Upper lobe of left lung (tissue), 6 donors: ENCODE results near the gene FOXL1. TPM values are rescaled to one million over a fixed set of nuclear protein-coding genes. Genes with fewer than 3 reads are reported as not detected.

Experiments
- ATAC-seq, 2 donors: fragments of 200-7000 bp; cut with Tn5 transposase; one replicate each; pipeline ENCODE4 v1.9.1; 2022; ENCODE audit warnings: mild to moderate bottlenecking in 2 of 2, moderate library complexity in 2 of 2; ENCODE audit not compliant: low FRiP score in 2 of 2
- DNase-seq, 2 donors: peaks; one replicate each; pipeline ENCODE4 v3.0.0-alpha.2; 2019 to 2020
- H3K27ac ChIP-seq, 4 donors: fragments of 200-600 bp; sonication (generic); one replicate each; pipeline ENCODE4 v1.5.1; 2016 to 2019
- H3K27me3 ChIP-seq, 4 donors: fragments of 200-600 bp; sonication (generic); one replicate each; pipeline ENCODE4 v1.5.1; 2017 to 2019
- H3K36me3 ChIP-seq, 4 donors: fragments of 200-600 bp; sonication (generic); one replicate each; pipeline ENCODE4 v1.5.1; 2016 to 2019
- H3K4me1 ChIP-seq, 4 donors: fragments of 200-600 bp; sonication (generic); one replicate each; pipeline ENCODE4 v1.5.1; 2018 to 2019
- H3K4me3 ChIP-seq, 4 donors: fragments of 200-600 bp; sonication (generic); one replicate each; pipeline ENCODE4 v1.5.1; 2017 to 2019; ENCODE audit warnings: mild to moderate bottlenecking in 2 of 4, moderate library complexity in 1 of 4
- H3K9me3 ChIP-seq, 4 donors: fragments of 200-600 bp; sonication (generic); one replicate each; pipeline ENCODE4 v1.5.1; 2018 to 2019
- CTCF ChIP-seq, 6 experiments: fragments of 450-650 bp in 4 of 6; fragments of 200-600 bp in 2 of 6; sonication (generic) in 2 of 6; IDR thresholded peaks; one replicate each; pipeline ENCODE4 v1.5.1; 2016 to 2019; ENCODE audit warnings: antibody characterized with exemption in 6 of 6
- EP300 ChIP-seq, 4 donors: sonication (generic); formaldehyde crosslinking; IDR thresholded peaks; one replicate each; pipeline ENCODE4 v1.5.1; 2017; ENCODE audit warnings: antibody characterized with exemption in 4 of 4, control low read depth in 2 of 4
- POLR2A ChIP-seq, 4 donors: fragments of 450-650 bp; IDR thresholded peaks; one replicate each; pipeline ENCODE4 v1.5.1; 2016 to 2017; ENCODE audit warnings: antibody characterized with exemption in 4 of 4, mild to moderate bottlenecking in 2 of 4
- POLR2AphosphoS5 ChIP-seq, 2 donors: sonication (generic); formaldehyde crosslinking; IDR thresholded peaks; one replicate each; pipeline ENCODE4 v1.5.1; 2017; ENCODE audit warnings: antibody characterized with exemption in 2 of 2
- WGBS, 2 donors: methylation state at CpG; one replicate each; pipeline ENCODE4 v1.1.5; 2017 to 2018; 5-methylcytosine and 5-hydroxymethylcytosine counted together
- total RNA-seq, 6 donors: library from RNA; depleted of rRNA in 4 of 6; stranded (reverse); fragments of >200 nt in 4 of 6; gene quantifications; one replicate each; pipeline versions ENCODE4 v1.1.0 to v1.2.1, GENCODE V29; 2016 to 2021
- donor health status: DM: no; HTN: no; CAD: no; lungs with moderate emphysema.
- donor health status: DM: no; HTN: yes; CAD: no; lungs with severe emphysema.

The FOXL1 gene
- total RNA-seq, 6 donors from 2014 or later = 0.22 to 2.2 (median 0.49) TPM; not detected in 1

- H3K27me3 ChIP-seq = no peaks in the 10 kb centered on the region
Measured at GRCh38 chr16:86598607-86599565, 20.5 kb downstream of the FOXL1 start.

GRCh38 chr16:86601356-86601755 lies 23.0 kb downstream of the FOXL1 start:
- WGBS, 2 donors = 83 to 94% methylated on average over 1 to 2 of the region's 2 CpGs
- Histone ChIP-seq H3K4me3 (no peak overlapping the region), H3K27me3 (no peaks in the 10 kb centered on the region), H3K9me3 (no peaks in the 10 kb centered on the region), H3K4me1 (peaks cover 0 to 6% (median 0%) of the 10 kb centered on the region in 4 donors), H3K36me3 (no peaks in the 10 kb centered on the region), H3K27ac (no peak overlapping the region)
- DNase-seq = no peak
- TF ChIP-seq CTCF (IDR thresholded peaks at IDR 0.05) = no peak
- no peak for TF ChIP-seq POLR2AphosphoS5 (IDR thresholded peaks at IDR 0.05)
- ATAC-seq = no peak

More at GRCh38 chr16:86598607-86599565, 20.5 kb downstream of the FOXL1 start:
- ATAC-seq (no peak), DNase-seq (no peak)
- Histone ChIP-seq H3K4me3 (no peak overlapping the region), H3K27ac (no peak overlapping the region), H3K36me3 (no peaks in the 10 kb centered on the region), H3K9me3 (no peaks in the 10 kb centered on the region), H3K4me1 (no peaks in the 10 kb centered on the region)
- WGBS, 2 donors = 52 to 54% methylated on average over 22 of the region's 22 CpGs
- TF ChIP-seq CTCF (IDR thresholded peaks at IDR 0.05) = no peak

GRCh38 chr16:86602521-86602920 lies 24.2 kb downstream of the FOXL1 start:
- H3K27me3 ChIP-seq = no peaks in the 10 kb centered on the region
- DNase-seq = no peak
- no peak overlapping the region for H3K27ac ChIP-seq
- TF ChIP-seq POLR2A (IDR thresholded peaks at IDR 0.05) (no peak), CTCF (IDR thresholded peaks at IDR 0.05) (no peak), POLR2AphosphoS5 (IDR thresholded peaks at IDR 0.05) (no peak), EP300 (IDR thresholded peaks at IDR 0.05) (no peak)
- 78 to 82% methylated on average over 4 of the region's 4 CpGs for WGBS, 2 donors
- peaks cover 0 to 6% (median 0%) of the 10 kb centered on the region in 4 donors for H3K4me1 ChIP-seq
- H3K4me3 ChIP-seq = no peak overlapping the region
- H3K9me3 ChIP-seq = no peaks in the 10 kb centered on the region
- no peaks in the 10 kb centered on the region for H3K36me3 ChIP-seq
- ATAC-seq = no peak

- Histone ChIP-seq H3K9me3 (no peaks in the 10 kb centered on the region), H3K36me3 (no peaks in the 10 kb centered on the region), H3K4me3 (peak overlapping the region in 3 of 4 donors; percentile 28 to 41 (median 32)), H3K27ac (no peak overlapping the region), H3K4me1 (peaks cover 0 to 6% (median 0%) of the 10 kb centered on the region in 4 donors), H3K27me3 (no peaks in the 10 kb centered on the region)
- 40 to 49% methylated on average over 16 of the region's 16 CpGs for WGBS, 2 donors
- DNase-seq = no peak
- TF ChIP-seq POLR2AphosphoS5 (IDR thresholded peaks at IDR 0.05) = no peak
- ATAC-seq = peak in 1 of 2 donors; percentile 57
Measured at GRCh38 chr16:86604436-86605193, 26.3 kb downstream of the FOXL1 start.

GRCh38 chr16:86605950-86606349 lies 27.6 kb downstream of the FOXL1 start:
- TF ChIP-seq EP300 (IDR thresholded peaks at IDR 0.05) (no peak), POLR2AphosphoS5 (IDR thresholded peaks at IDR 0.05) (no peak), POLR2A (IDR thresholded peaks at IDR 0.05) (no peak), CTCF (IDR thresholded peaks at IDR 0.05) (no peak)
- ATAC-seq (no peak), DNase-seq (no peak)
- no peaks in the 10 kb centered on the region for H3K9me3 ChIP-seq
- 96 to 100% methylated on average over 3 of the region's 3 CpGs for WGBS, 2 donors
- no peak overlapping the region for H3K27ac ChIP-seq
- no peaks in the 10 kb centered on the region for H3K27me3 ChIP-seq
- H3K36me3 ChIP-seq = no peaks in the 10 kb centered on the region
- peaks cover 0 to 6% (median 0%) of the 10 kb centered on the region in 4 donors for H3K4me1 ChIP-seq
- H3K4me3 ChIP-seq = no peak overlapping the region
